SK-N-SH treated with all-trans-retinoic acid at 6 μM for 48 hours (cell line): ENCODE data around the gene SIRPA.

Source experiments
- ATAC-seq: fragments of 200-7000 bp; cut with Tn5 transposase; 3 replicates; pipeline ENCODE4 v1.9.1; 2020; ENCODE audit warnings: mild to moderate bottlenecking, moderate library complexity
- ARNTL ChIP-seq: fragments of 450-650 bp; formaldehyde crosslinking; IDR thresholded peaks from 2 replicates; pipeline ENCODE4 v1.5.0; 2020; ENCODE audit warnings: low read depth, mild to moderate bottlenecking, moderate library complexity, borderline replicate concordance
- BACH2 ChIP-seq: fragments of 250-450 bp; sonication (Bioruptor Pico); IDR thresholded peaks from 2 replicates; pipeline ENCODE4 v1.9.0; 2021; ENCODE audit warnings: mild to moderate bottlenecking, borderline replicate concordance
- GLIS3 ChIP-seq: fragments of 250-450 bp; sonication (Bioruptor Pico); IDR thresholded peaks from 2 replicates; pipeline ENCODE4 v1.5.0; 2020; ENCODE audit warnings: mild to moderate bottlenecking, moderate library complexity
- ISL1 ChIP-seq: fragments of 250-450 bp; sonication (Bioruptor Pico); IDR thresholded peaks from 2 replicates; pipeline ENCODE4 v2.1.2; 2022; ENCODE audit warnings: mild to moderate bottlenecking, moderate library complexity
- OSR1 ChIP-seq: fragments of 250-450 bp; sonication (Bioruptor Pico); IDR thresholded peaks from 2 replicates; pipeline ENCODE4 v1.8.0; 2022; ENCODE audit warnings: moderate library complexity, mild to moderate bottlenecking, inconsistent platforms
- PPARA ChIP-seq: fragments of 250-450 bp; sonication (Bioruptor Pico); IDR thresholded peaks from 2 replicates; pipeline ENCODE4 v1.5.0; 2020; ENCODE audit warnings: mild to moderate bottlenecking, borderline replicate concordance
- RARB ChIP-seq: fragments of 250-450 bp; sonication (Bioruptor Pico); IDR thresholded peaks from 2 replicates; pipeline ENCODE4 v1.8.0; 2021; ENCODE audit warnings: mild to moderate bottlenecking, moderate library complexity
- SNAI2 ChIP-seq: fragments of 250-450 bp; sonication (Bioruptor Pico); IDR thresholded peaks from 2 replicates; pipeline ENCODE4 v1.5.0; 2020; ENCODE audit warnings: mild to moderate bottlenecking, moderate library complexity
- TCF4 ChIP-seq: fragments of 250-450 bp; sonication (Bioruptor Pico); IDR thresholded peaks from 2 replicates; pipeline ENCODE4 v1.8.0; 2021; ENCODE audit warnings: mild to moderate bottlenecking, moderate library complexity, borderline replicate concordance
- ZC3H10 ChIP-seq: fragments of 250-450 bp; sonication (Bioruptor Pico); IDR thresholded peaks from 2 replicates; pipeline ENCODE4 v1.5.1; 2021; ENCODE audit warnings: mild to moderate bottlenecking, moderate library complexity
- ZFP3 ChIP-seq: fragments of 250-450 bp; sonication (Bioruptor Pico); IDR thresholded peaks from 2 replicates; pipeline ENCODE4 v1.5.0; 2020; ENCODE audit warnings: mild to moderate bottlenecking, moderate library complexity
- ZNF565 ChIP-seq: fragments of 450-650 bp; formaldehyde crosslinking; conservative IDR thresholded peaks from 2 replicates; pipeline ENCODE4 v1.5.0; 2020; ENCODE audit warnings: low read depth, mild to moderate bottlenecking, moderate library complexity
- ZNF70 ChIP-seq: fragments of 450-650 bp; formaldehyde crosslinking; IDR thresholded peaks from 2 replicates; pipeline ENCODE4 v1.5.0; 2020; ENCODE audit warnings: mild to moderate bottlenecking, moderate library complexity
- ZNF8 ChIP-seq: fragments of 450-650 bp; formaldehyde crosslinking; IDR thresholded peaks from 2 replicates; pipeline ENCODE4 v1.5.0; 2020; ENCODE audit warnings: mild to moderate bottlenecking, moderate library complexity
- TF ChIP-seq, protein P1 (sequence below): fragments of 250-450 bp; sonication (Bioruptor Pico); IDR thresholded peaks from 2 replicates; pipeline ENCODE4 v1.8.0; 2020; ENCODE audit warnings: mild to moderate bottlenecking, moderate library complexity, borderline replicate concordance
- TF ChIP-seq, protein P2 (sequence below): fragments of 250-450 bp; sonication (Bioruptor Pico); IDR thresholded peaks from 2 replicates; pipeline ENCODE4 v1.5.1; 2020; ENCODE audit warnings: low read depth, mild to moderate bottlenecking, moderate library complexity
- TF ChIP-seq, protein P3 (sequence below): fragments of 250-450 bp; sonication (Bioruptor Pico); IDR thresholded peaks from 2 replicates; pipeline ENCODE4 v1.8.0; 2021; ENCODE audit warnings: low read depth, mild to moderate bottlenecking, moderate library complexity, borderline replicate concordance
- TF ChIP-seq, protein P4 (sequence below): fragments of 250-450 bp; sonication (Bioruptor Pico); IDR thresholded peaks from 2 replicates; pipeline ENCODE4 v1.5.1; 2021; ENCODE audit warnings: mild to moderate bottlenecking, moderate library complexity

Gene SIRPA

DNA sequence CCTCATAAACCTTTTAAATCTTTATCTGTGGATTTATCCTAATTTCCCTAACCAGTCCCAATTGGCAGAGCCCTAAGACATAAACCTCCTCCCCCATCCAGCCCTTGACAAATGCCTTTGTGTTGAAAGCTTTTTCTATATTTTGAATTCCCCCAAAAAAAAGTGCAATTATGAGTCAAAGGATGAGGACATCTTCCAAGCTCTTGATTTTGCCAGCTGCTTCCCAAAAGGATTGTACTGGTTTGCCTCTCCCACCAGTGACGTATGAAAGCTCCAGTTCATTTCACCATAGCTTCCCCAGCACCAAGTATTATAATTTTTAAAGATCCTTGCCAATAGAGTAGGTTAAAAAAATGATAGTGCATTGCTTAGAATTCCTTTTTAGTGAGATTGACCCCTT is 38.9 kb downstream of the SIRPA start:
- TF ChIP-seq, protein P1, sequence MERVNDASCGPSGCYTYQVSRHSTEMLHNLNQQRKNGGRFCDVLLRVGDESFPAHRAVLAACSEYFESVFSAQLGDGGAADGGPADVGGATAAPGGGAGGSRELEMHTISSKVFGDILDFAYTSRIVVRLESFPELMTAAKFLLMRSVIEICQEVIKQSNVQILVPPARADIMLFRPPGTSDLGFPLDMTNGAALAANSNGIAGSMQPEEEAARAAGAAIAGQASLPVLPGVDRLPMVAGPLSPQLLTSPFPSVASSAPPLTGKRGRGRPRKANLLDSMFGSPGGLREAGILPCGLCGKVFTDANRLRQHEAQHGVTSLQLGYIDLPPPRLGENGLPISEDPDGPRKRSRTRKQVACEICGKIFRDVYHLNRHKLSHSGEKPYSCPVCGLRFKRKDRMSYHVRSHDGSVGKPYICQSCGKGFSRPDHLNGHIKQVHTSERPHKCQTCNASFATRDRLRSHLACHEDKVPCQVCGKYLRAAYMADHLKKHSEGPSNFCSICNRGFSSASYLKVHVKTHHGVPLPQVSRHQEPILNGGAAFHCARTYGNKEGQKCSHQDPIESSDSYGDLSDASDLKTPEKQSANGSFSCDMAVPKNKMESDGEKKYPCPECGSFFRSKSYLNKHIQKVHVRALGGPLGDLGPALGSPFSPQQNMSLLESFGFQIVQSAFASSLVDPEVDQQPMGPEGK (CRISPR knock-in tag): no peak
- TF ChIP-seq ISL1 (peak; percentile 25), OSR1 (no peak), ZFP3 (CRISPR knock-in tag) (no peak), PPARA (CRISPR knock-in tag) (no peak), RARB (CRISPR knock-in tag) (no peak), BACH2 (no peak), SNAI2 (no peak)
- TF ChIP-seq, protein P2, sequence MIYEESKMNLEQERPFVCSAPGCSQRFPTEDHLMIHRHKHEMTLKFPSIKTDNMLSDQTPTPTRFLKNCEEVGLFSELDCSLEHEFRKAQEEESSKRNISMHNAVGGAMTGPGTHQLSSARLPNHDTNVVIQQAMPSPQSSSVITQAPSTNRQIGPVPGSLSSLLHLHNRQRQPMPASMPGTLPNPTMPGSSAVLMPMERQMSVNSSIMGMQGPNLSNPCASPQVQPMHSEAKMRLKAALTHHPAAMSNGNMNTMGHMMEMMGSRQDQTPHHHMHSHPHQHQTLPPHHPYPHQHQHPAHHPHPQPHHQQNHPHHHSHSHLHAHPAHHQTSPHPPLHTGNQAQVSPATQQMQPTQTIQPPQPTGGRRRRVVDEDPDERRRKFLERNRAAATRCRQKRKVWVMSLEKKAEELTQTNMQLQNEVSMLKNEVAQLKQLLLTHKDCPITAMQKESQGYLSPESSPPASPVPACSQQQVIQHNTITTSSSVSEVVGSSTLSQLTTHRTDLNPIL: 0 out of 2 replicates have a peak, but pooled peaks have one; percentile 29
- ATAC-seq: no peak

DNA sequence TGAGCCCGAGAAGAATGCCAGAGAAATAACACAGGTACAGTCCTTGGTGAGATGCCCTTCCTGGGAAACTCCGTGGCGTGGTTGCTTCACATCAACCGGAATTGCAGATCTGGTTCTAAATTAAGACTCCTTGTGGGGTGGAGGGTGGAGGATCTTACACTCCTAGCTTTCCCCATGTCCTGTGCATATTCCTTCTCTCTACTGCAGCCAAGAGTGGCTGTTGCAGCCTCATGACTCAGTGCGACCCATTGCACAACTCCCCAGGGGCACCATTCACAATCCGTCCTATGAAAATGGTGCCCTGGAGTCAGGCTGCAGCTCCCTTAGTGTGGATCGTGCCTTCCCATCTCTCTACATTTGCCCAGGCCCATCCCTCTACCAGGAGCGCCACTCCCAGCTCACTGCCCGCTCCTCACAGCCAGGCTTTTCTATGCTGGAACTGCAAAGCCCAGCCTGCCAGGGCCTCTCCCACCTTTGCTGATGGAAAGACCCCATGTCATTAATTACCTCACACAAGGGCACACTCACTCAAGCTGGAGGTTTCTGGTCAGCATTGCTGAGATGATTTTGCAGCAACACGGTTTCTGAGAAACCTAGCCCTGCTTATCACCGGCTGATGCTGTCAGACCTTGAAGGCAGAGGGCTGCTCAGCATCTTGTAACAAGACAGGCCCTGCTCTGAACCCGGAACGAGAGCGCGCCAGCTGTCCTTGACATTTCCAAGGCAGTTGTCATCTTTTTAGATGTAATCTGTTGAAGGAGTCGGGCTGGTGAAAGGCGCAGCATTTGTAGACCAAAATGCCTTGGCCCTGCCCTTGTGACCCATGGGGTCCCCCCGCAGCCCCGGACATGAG is 39.7 kb downstream of the SIRPA start:
- TF ChIP-seq, protein P2: no peak
- TF ChIP-seq ZC3H10 (CRISPR knock-in tag): no peak
- no peak for TF ChIP-seq PPARA (CRISPR knock-in tag)
- TF ChIP-seq RARB (CRISPR knock-in tag): no peak
- peak; percentile 45; the same call in 1 of the 2 replicates for TF ChIP-seq ISL1
- peak; percentile 42 for TF ChIP-seq TCF4 (CRISPR knock-in tag)
- TF ChIP-seq, protein P3, sequence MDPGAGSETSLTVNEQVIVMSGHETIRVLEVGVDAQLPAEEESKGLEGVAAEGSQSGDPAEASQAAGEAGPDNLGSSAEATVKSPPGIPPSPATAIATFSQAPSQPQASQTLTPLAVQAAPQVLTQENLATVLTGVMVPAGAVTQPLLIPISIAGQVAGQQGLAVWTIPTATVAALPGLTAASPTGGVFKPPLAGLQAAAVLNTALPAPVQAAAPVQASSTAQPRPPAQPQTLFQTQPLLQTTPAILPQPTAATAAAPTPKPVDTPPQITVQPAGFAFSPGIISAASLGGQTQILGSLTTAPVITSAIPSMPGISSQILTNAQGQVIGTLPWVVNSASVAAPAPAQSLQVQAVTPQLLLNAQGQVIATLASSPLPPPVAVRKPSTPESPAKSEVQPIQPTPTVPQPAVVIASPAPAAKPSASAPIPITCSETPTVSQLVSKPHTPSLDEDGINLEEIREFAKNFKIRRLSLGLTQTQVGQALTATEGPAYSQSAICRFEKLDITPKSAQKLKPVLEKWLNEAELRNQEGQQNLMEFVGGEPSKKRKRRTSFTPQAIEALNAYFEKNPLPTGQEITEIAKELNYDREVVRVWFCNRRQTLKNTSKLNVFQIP (CRISPR knock-in tag): no peak
- TF ChIP-seq, protein P4, sequence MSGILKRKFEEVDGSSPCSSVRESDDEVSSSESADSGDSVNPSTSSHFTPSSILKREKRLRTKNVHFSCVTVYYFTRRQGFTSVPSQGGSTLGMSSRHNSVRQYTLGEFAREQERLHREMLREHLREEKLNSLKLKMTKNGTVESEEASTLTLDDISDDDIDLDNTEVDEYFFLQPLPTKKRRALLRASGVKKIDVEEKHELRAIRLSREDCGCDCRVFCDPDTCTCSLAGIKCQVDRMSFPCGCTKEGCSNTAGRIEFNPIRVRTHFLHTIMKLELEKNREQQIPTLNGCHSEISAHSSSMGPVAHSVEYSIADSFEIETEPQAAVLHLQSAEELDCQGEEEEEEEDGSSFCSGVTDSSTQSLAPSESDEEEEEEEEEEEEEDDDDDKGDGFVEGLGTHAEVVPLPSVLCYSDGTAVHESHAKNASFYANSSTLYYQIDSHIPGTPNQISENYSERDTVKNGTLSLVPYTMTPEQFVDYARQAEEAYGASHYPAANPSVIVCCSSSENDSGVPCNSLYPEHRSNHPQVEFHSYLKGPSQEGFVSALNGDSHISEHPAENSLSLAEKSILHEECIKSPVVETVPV: no peak
- no peak for TF ChIP-seq ZNF70
- no peak; the same call in 2 of the 3 replicates for ATAC-seq

DNA sequence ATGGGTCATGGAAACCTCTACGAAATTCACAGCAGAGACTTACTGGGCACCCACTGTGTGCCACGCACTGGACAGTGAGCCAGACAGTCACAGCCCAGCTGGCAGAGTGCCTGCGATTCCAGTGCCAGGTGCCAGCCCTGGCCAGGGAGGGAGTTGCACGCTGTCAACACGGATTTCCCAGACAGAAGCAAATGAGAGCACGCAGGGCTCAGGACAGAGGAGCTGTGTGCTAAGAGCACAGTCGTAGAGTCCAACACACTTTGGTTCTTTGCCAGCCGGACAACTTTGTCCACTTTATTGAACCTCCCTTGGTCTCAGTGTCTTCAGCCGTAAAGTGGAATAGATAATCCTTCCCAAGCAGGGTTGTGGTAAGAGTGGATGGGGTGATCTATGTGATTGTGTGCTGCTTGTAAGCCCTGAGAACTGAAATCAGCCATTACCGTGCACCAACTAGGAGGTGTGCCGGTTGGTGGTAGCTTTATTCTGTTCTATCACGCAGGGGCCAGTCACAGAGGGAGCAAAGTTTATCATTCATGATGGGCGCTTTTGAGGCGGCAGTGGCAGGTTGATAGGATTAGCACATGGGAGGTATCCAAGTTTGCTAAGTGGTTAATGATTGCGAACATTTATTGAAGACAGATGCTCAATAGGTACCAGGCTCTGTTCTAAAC is 40.6 kb downstream of the SIRPA start:
- peak; percentile 14; the same call in 1 of the 3 replicates for ATAC-seq
- TF ChIP-seq ARNTL (CRISPR knock-in tag) (no peak), ZNF565 (CRISPR knock-in tag) (no peak), OSR1 (no peak), GLIS3 (CRISPR knock-in tag) (no peak), ZNF8 (no peak), ZFP3 (CRISPR knock-in tag) (no peak)
- TF ChIP-seq, protein P4: no peak
- TF ChIP-seq, protein P2: no peak
